ENCODE measurements around the gene KNDC1.

- TF ChIP-seq EZH2 (optimal IDR thresholded peaks at IDR 0.05; ENCODE audit: low read depth, low read length) (no peak), CTCF (IDR thresholded peaks at IDR 0.05; ENCODE audit: low read length) (no peak)
Observed at GRCh38 chr10:133268532-133268931, 108.5 kb downstream of the KNDC1 start.

Measured in MM.1S (cell line).